A673 (cell line): ENCODE results near the gene PTK7. TPM values are rescaled to one million over a fixed set of nuclear protein-coding genes. Genes with fewer than 3 reads are reported as not detected.

Experiments used
- BruUV-seq: library from RNA; stranded (reverse); fragments of 400-500 nt; replicated peaks from 2 replicates; lab custom pipeline; 2021; lab: Mats Ljungman, UMichigan
- CTCF ChIA-PET: fragments of 300-600 bp; sonication (Branson Sonifier 250); formaldehyde crosslinking; loops from one replicate; lab custom pipeline; 2022; ENCODE audit warnings: antibody characterized with exemption; lab: Charles Lee
- POLR2A ChIA-PET: fragments of 300-600 bp; sonication (Branson Sonifier 250); formaldehyde crosslinking; loops from one replicate; lab custom pipeline; 2022; ENCODE audit warnings: antibody characterized with exemption; ENCODE audit not compliant: low non-redundant PET; lab: Charles Lee
- DNase-seq: peaks from one replicate; pipeline ENCODE4 v3.0.0-alpha.2; 2015; ENCODE audit warnings: low spot score
- H3K27ac ChIP-seq: fragments of 200-600 bp; sonication (generic); 2 replicates; pipeline ENCODE4 v1.5.1; 2016; ENCODE audit warnings: mixed run types, low read depth, mild to moderate bottlenecking, mixed read lengths, antibody characterized with exemption, low read length; ENCODE audit not compliant: poor library complexity, severe bottlenecking
- H3K27me3 ChIP-seq: fragments of 200-600 bp; sonication (generic); replicated peaks from 2 replicates; pipeline ENCODE4 v1.6.1; 2017; ENCODE audit warnings: mixed run types, low read depth, mild to moderate bottlenecking, mixed read lengths, antibody characterized with exemption, low read length; ENCODE audit not compliant: insufficient read depth, poor library complexity
- H3K36me3 ChIP-seq: fragments of 200-600 bp; sonication (generic); 2 replicates; pipeline ENCODE4 v1.6.1; 2016; ENCODE audit warnings: mixed run types, mild to moderate bottlenecking, mixed read lengths, antibody characterized with exemption, low read length; ENCODE audit not compliant: insufficient read depth, poor library complexity, severe bottlenecking
- H3K4me1 ChIP-seq: fragments of 200-600 bp; sonication (generic); 2 replicates; pipeline ENCODE4 v1.6.1; 2017; ENCODE audit warnings: mixed run types, mild to moderate bottlenecking, mixed read lengths, antibody characterized with exemption, low read length; ENCODE audit not compliant: insufficient read depth, poor library complexity, severe bottlenecking
- H3K4me3 ChIP-seq: fragments of 200-600 bp; sonication (generic); 2 replicates; pipeline ENCODE4 v1.5.1; 2016; ENCODE audit warnings: low read depth, mixed run types, mild to moderate bottlenecking, mixed read lengths, low read length; ENCODE audit not compliant: poor library complexity, severe bottlenecking
- H3K9me3 ChIP-seq: fragments of 200-600 bp; sonication (generic); 2 replicates; pipeline ENCODE4 v1.6.1; 2016; ENCODE audit warnings: mixed run types, low read depth, mild to moderate bottlenecking, mixed read lengths, antibody characterized with exemption, low read length; ENCODE audit not compliant: poor library complexity, severe bottlenecking
- EZH2 ChIP-seq: fragments of 200-600 bp; sonication (generic); IDR thresholded peaks from 2 replicates; pipeline ENCODE4 v1.6.1; 2017; ENCODE audit warnings: borderline replicate concordance, low read depth, mild to moderate bottlenecking, mixed read lengths, antibody characterized with exemption, low read length; ENCODE audit not compliant: poor library complexity, severe bottlenecking
- intact Hi-C: fragments of 100-400 bp; cut with micrococcal nuclease; formaldehyde crosslinking; loops from one replicate; pipeline ENCODE4 v1.10.0; 2022; ENCODE audit not compliant: unreplicated experiment
- total RNA-seq: library from RNA; stranded (reverse); gene quantifications from 2 replicates; pipeline ENCODE4 v1.2.3, GENCODE V29; 2021
- TF ChIP-seq, protein P1 (sequence below): fragments of 300-800, 200-600 bp; sonication (generic); conservative IDR thresholded peaks from 2 replicates; pipeline ENCODE4 v1.5.1; 2017; ENCODE audit warnings: low read depth, mild to moderate bottlenecking, antibody characterized with exemption, low read length, moderate library complexity, mixed read lengths

Gene PTK7
- total RNA-seq, 1 experiment from 2014 or later = 84.5 TPM

DNA sequence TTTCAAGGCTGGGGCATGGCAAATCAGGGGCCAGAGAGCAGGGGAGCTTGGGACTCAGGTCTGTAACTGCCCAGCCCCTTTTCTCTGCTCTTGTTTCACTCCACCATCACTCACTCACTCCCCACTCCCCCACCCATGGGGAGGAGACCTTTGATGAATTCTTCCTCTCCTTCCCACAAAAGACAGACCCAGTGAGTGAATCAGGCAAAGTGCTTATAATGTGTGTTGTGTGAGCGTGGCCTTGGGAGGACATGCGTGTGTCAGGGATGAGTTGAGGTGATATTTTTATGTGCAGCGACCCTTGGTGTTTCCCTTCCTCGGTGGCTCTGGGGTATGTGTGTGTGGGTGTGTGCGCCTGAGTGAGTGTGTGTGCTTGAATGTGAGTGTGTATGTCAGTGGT is 104.9 kb downstream of the PTK7 start:
- POLR2A ChIA-PET = no interaction called here
- no peak for TF ChIP-seq EZH2
- CTCF ChIA-PET = no interaction called here
- DNase-seq = peak; percentile 9
- Histone ChIP-seq H3K4me1 (peaks cover 11% of the 10 kb centered on the region), H3K4me3 (no peak overlapping the region), H3K27me3 (no peaks in the 10 kb centered on the region), H3K27ac (peak overlapping the region; percentile 70), H3K36me3 (peaks cover 40% of the 10 kb centered on the region), H3K9me3 (no peaks in the 10 kb centered on the region)
- intact Hi-C loops = no loop called here
- no TSS peak for BruUV-seq

DNA sequence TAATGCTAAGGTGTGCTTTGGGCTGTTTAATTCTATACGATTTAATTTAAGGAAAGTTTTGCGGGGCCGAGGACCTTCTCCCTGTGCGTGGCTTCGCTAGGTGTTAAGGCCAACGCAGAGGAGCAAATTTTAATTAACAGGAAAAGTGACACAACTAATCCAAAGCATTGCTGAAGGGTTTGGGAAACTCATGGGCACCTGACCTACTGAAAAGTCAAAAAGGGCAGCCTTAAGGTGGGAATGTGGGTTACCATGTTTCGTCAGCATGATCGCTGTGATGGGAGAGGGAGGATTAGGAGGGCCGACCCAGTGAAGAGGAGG is 105.5 kb downstream of the PTK7 start:
- no peaks in the 10 kb centered on the region for H3K27me3 ChIP-seq
- H3K27ac ChIP-seq = peak overlapping the region; percentile 70
- BruUV-seq = no TSS peak
- DNase-seq = no peak
- CTCF ChIA-PET = no interaction called here
- POLR2A ChIA-PET = no interaction called here
- H3K9me3 ChIP-seq = no peaks in the 10 kb centered on the region
- peak overlapping the region; percentile 89 for H3K4me3 ChIP-seq
- intact Hi-C loops = no loop called here
- no peak for TF ChIP-seq EZH2
- TF ChIP-seq, protein P1, sequence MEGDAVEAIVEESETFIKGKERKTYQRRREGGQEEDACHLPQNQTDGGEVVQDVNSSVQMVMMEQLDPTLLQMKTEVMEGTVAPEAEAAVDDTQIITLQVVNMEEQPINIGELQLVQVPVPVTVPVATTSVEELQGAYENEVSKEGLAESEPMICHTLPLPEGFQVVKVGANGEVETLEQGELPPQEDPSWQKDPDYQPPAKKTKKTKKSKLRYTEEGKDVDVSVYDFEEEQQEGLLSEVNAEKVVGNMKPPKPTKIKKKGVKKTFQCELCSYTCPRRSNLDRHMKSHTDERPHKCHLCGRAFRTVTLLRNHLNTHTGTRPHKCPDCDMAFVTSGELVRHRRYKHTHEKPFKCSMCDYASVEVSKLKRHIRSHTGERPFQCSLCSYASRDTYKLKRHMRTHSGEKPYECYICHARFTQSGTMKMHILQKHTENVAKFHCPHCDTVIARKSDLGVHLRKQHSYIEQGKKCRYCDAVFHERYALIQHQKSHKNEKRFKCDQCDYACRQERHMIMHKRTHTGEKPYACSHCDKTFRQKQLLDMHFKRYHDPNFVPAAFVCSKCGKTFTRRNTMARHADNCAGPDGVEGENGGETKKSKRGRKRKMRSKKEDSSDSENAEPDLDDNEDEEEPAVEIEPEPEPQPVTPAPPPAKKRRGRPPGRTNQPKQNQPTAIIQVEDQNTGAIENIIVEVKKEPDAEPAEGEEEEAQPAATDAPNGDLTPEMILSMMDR = no peak
- peaks cover 11% of the 10 kb centered on the region for H3K4me1 ChIP-seq
- peaks cover 35% of the 10 kb centered on the region for H3K36me3 ChIP-seq

DNA sequence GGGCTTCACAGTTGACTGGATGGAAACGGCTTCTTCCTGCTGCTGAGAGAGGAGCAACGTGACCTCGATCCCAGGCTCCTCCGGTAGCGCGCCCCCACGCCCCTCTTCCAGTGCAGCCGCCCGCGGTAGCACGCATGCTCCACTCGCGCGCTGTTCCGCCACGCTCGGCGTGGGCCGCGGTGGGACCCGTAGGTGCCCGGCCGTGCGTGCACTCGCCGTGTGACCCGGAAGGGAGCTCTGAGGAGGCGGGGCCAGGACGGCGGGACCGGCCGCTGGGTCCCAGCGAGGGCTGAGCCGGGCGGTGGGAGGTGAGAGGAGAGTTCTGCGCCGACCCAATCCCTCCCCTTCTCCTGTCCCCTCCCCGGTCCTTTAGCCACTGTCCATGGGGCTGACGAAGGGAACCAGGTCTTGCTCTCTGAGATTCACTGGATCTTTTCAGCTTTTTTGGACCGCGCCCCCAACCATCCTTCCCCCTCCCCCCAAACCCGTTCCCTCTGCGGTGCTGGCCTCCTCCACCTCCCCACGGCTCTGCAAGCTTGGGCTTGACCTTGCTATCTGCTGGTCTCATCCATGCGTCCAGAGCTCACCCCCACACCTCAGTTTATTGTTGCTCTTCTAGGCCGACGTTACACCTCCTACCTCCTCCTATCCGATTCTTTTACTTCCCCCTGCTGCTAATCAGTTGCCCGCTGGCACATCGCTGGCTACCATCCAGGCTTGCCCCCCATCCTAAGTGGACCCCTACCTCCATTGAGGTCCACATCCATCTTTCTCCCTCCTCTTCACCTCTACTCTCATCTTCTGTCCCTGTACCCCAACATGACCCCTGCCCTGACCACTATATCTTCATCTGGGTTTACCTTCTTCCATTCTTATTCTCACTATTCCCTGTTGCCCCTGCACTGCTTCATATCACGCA is 106.1 kb downstream of the PTK7 start, which contains the start of gene CUL9:
TSS of gene CUL9 (plus strand) at position 255 of the 919 bp plus-strand sequence. CDS start 2,115 bp downstream, outside the sequence.
- TF ChIP-seq, protein P1 = no peak
- TF ChIP-seq EZH2 = no peak
- no peaks in the 10 kb centered on the region for H3K9me3 ChIP-seq
- POLR2A ChIA-PET = no interaction called here
- CTCF ChIA-PET = interaction anchor here (0.5 kb wide), 1 partner anchor 48 kb away, joined by 4 read pairs; no protein-coding TSS in a partner anchor
- peak; percentile 73 for DNase-seq
- H3K27ac ChIP-seq = peak within 1 kb of the TSS; percentile 70
- peaks cover 11% of the 10 kb centered on the region for H3K4me1 ChIP-seq
- no peaks in the 10 kb centered on the region for H3K27me3 ChIP-seq
- BruUV-seq = no TSS peak
- peaks cover 29% of the 10 kb centered on the region for H3K36me3 ChIP-seq
- peak within 1 kb of the TSS; percentile 89 for H3K4me3 ChIP-seq
- intact Hi-C loops = no loop called here
